CD1c-positive myeloid dendritic cell (primary cell): Measurements from ENCODE around the gene DGAT2L6.
"Not testable (repeated sequence)": the region's sequence is repeated elsewhere in the genome, so short reads cannot be mapped to it uniquely, and the experiment has no call there.

Experiments
- DNase-seq: peaks from one replicate; pipeline ENCODE4 v3.0.0-alpha.2; 2016; ENCODE audit errors: extremely low spot score

DGAT2L6 gene

GRCh38 chrX:70196961-70197720, 19.9 kb downstream of the DGAT2L6 start:
- DNase-seq, result peak; percentile 45

GRCh38 chrX:70201732-70202131, 24.4 kb downstream of the DGAT2L6 start:
- no peak for DNase-seq

- DNase-seq, result no peak
These were observed 31.2 kb downstream of the DGAT2L6 start for GRCh38 chrX:70208479-70208878.

- not testable (repeated sequence) for DNase-seq
These were observed 32.3 kb downstream of the DGAT2L6 start for GRCh38 chrX:70209570-70209969.

- DNase-seq, result no peak
These were observed 42.9 kb downstream of the DGAT2L6 start for GRCh38 chrX:70219938-70220764.

- no peak for DNase-seq
These were observed 48.8 kb downstream of the DGAT2L6 start for GRCh38 chrX:70226048-70226447.

GRCh38 chrX:70226687-70227086, 49.4 kb downstream of the DGAT2L6 start:
- no peak for DNase-seq

- DNase-seq, result no peak
These were observed 54.4 kb downstream of the DGAT2L6 start for GRCh38 chrX:70231666-70232065.

GRCh38 chrX:70234355-70234754, 57.1 kb downstream of the DGAT2L6 start, which contains the start of gene AWAT1:
TSS of gene AWAT1 (plus strand) at chrX:70234655. CDS start at chrX:70234696, 41 bp downstream.
- DNase-seq, result no peak

GRCh38 chrX:70240751-70241150, 63.5 kb downstream of the DGAT2L6 start:
- DNase-seq, result no peak

- no peak for DNase-seq
These were observed 64.2 kb downstream of the DGAT2L6 start for GRCh38 chrX:70241501-70241900.

GRCh38 chrX:70243601-70244000, 66.3 kb downstream of the DGAT2L6 start:
- not testable (repeated sequence) for DNase-seq

GRCh38 chrX:70244881-70245280, 67.6 kb downstream of the DGAT2L6 start:
- no peak for DNase-seq

- DNase-seq, result no peak
These were observed 70.0 kb downstream of the DGAT2L6 start for GRCh38 chrX:70247252-70247651.

GRCh38 chrX:70252491-70252890, 75.2 kb downstream of the DGAT2L6 start:
- DNase-seq, result no peak

GRCh38 chrX:70253377-70254062, 76.2 kb downstream of the DGAT2L6 start:
- no peak for DNase-seq

- DNase-seq, result no peak
These were observed 76.7 kb downstream of the DGAT2L6 start for GRCh38 chrX:70254063-70254400.

GRCh38 chrX:70254909-70255308, 77.6 kb downstream of the DGAT2L6 start:
- no peak for DNase-seq
